NCI-H2171 treated with DMSO at 0.1 percent for 48 hours (cell line): ENCODE data around the gene TCFL5.
A peak's percentile ranks its signal among the peaks of the same experiment; 100 is the strongest.

Experiments used
- DNase-seq: peaks from one replicate; lab custom pipeline; 2025; lab: John Stamatoyannopoulos, UW

TCFL5 gene

DNA sequence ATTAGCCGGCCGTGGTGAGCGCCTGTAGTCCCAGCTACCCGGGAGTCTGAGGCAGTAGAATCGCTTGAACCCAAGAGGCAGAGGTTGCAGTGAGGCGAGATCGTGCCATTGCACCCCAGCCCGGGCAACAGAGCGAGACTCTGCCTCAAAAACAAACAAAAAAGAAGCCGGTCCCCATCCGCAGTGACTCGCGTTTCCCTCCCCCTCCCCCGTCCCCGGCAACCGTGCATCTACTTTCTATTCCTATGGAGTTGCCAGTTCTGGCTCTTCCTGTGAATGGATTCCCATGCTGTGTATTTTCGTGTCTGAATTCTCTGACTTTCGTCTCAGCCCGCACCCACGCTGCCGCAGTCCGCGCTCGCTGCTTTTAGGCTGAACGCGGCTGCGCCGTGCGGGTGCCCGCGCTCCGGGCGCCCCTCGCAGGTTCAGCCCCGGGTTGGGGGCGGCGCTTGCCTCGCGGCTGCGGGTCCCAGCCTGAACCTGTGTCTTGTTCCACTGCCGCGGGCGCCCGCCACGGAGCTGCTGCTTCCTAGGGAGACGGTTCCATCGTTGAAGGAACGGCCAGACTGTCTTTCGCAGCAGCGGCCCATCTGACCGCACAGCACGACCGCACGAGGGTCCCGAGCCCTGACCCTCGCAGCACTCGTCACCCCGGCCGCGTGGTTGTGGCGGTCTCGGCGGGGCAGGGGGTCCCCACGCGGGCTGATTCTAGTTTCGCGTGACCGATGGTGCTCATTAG, 66.4 kb downstream of the TCFL5 start:
- peak; percentile 85 for DNase-seq

DNA sequence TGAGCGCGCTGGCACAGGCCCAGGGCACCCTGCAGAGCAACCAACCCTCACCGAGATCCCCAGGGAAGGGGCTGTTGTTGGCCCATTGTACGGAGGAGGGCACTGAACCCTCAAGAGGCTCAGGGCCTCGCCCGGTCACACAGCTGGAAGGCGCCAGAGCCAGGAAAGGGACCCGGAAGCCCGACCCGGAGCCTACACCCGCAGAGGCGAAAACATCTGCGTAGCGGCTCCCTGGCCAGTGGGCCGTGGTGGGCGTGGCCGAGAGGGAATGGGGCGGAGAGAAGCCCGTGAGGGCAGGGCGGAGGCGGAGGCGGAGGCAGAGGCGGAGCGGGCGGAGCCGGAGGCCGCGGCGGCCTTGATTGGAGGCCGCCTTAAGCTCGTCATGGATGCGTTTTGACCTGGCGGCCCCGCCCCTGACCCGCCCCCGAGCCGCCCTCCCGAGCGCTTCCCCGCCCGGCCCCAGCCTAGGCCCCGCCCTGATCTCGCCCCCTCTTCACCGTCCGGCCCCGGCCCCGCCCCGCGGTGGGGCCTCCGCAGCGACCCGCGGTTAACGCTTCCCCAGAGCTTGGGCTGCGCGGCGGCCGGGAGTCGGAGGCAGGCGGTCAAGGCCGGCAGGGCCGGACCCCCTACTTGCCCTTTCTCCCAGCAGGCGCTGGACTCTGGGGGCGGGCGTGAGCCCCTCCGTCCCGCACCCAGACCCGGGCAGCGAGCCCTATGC, 67.5 kb downstream of the TCFL5 start:
- peak; percentile 96 for DNase-seq

DNA sequence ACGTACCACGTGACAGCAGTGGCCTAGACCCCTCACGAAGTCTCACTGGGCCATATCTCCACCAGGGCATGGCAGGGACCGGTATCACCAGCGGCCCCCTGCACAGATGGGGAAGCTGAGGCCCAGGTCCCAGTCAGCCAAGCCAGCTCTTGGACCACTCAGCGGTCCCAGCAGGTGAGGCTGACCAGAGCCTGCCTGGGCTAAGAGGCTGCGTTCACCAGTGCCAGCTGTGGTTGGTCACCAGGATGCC, 67.9 kb downstream of the TCFL5 start:
- DNase-seq, result no peak

DNA sequence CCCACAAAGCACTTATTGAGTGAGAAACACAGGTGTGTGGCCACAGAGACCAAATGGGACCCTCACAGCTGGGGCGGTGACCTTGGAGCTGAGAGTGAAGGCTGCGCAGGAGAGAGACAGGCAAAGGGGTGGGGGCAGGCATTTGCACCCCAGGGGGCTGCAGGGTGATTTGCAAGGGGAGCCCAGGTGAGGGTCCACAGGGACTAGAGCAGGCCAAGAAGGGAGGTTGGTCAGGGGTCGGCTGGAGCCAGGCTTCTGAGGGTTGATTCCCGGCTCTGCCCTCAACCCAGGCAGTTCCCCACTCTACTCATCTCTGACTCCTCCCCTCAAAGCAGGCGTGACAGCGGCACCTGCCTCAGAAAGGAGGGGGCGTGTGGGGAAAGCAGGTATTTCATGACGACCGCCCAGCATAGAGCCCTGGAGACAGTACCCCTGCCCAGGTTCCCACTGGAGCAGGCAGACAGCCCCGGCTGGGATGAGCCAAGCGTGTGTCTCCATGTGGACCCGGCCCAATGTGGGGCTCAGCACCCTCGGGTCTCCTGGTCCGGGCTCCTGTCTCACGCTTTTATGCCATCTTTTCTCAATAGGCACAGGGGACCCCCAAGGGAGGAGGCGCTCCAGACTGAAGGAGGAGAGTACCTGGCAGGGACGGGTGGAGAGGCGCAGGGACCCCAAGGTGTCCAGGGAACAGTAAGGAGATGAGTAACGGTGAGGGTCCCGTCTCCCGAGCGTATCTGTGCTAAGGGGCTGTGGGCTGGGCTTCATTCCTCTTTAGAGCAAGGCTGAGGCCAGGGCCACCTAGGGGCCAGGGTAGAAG, 68.5 kb downstream of the TCFL5 start:
- DNase-seq, result peak; percentile 33

DNA sequence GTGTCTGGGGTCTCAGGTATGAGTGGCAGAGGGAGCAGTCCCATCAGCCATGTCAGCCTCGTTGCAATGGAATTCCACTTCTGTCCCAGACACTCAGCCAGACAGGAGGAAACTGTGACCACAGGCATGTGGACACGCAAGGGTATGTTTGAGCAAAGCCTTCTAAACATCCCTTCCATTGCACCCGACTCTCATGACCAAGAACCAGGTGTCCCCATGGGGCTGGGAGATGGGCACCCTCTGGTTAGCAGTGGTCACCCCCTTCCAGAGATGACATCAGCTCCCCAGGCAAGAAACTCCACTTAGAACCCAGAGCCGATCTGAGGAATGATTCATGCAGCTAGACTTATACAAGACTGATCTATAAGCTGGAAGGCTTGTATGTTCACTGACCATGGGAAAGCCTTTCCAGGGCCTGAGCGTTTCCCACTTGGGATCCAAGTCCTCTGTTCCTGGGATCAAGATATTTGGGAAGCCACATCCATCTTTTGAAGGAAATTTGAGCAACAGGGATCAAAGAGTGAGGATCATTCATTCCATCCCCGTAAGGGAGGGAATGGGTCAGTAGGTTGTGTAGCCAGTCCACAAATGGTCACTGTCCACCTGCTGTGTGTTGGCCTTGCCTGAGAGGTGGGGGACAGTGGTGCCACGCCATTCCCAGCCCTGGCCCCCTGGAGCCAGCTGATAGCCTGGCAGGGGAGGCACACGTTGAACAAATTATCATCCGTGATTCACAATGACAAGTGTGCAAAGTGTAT, 69.3 kb downstream of the TCFL5 start:
- no peak for DNase-seq

DNA sequence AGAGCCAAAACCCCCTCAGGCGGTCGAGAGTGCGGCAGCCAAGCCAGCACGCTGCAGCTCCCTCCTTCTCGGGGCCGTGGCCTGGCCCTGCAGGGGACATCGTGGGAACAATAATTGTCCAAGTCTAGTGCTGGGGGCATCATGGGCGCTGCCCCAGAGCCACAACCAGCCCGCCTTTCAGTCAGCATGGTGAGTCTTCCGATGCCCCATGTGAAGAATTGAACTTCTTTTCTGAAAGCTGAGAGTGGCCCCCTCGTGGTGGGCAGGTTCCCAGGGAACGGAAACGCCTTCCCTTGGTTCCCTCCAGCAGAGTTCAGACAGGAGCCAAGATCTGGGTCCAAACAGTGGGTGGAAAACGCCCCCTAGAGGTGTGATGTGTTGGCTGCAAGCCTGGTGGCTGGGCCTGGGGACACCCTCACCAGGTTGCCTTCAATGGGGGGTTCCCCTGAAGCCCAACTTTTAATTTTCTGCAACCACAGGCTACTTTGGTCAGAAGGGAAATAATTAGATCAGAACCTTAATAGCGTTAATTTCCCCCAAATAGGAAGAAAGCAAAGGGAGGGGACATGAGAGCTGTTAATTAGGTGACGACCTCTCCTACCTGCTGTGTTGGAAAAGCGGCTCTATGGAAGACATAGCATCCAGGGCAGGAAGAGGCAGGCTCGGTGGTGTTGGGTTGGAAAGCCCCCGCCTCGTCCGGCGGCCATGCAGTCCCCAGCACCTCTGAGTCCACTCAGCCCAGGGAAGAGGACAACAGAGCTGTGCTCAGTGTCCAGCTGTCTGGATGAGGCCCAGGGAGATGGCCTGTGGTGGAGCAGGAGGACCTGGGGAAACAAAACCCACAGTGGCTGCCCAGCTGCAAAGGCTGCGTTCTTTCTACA, 70.1 kb downstream of the TCFL5 start:
- peak; percentile 96 for DNase-seq
